Skin epidermis (tissue), 12 donors: ENCODE measurements around the gene HMOX2.

Experiments
- H3K27ac ChIP-seq, 21 experiments: fragments of 200-600 bp; sonication (generic) in 11 of 21; one replicate each; pipeline ENCODE4 v1.5.0; 2020; ENCODE audit warnings: mild to moderate bottlenecking in 3 of 21, inconsistent platforms in 2 of 21, moderate library complexity in 2 of 21
- H3K4me3 ChIP-seq, 7 experiments: fragments of 200-600 bp; sonication (generic) in 2 of 7; one replicate each; pipeline ENCODE4 v1.5.0; 2020; ENCODE audit warnings: inconsistent platforms in 2 of 7, mild to moderate bottlenecking in 2 of 7, moderate library complexity in 1 of 7

HMOX2 gene

DNA sequence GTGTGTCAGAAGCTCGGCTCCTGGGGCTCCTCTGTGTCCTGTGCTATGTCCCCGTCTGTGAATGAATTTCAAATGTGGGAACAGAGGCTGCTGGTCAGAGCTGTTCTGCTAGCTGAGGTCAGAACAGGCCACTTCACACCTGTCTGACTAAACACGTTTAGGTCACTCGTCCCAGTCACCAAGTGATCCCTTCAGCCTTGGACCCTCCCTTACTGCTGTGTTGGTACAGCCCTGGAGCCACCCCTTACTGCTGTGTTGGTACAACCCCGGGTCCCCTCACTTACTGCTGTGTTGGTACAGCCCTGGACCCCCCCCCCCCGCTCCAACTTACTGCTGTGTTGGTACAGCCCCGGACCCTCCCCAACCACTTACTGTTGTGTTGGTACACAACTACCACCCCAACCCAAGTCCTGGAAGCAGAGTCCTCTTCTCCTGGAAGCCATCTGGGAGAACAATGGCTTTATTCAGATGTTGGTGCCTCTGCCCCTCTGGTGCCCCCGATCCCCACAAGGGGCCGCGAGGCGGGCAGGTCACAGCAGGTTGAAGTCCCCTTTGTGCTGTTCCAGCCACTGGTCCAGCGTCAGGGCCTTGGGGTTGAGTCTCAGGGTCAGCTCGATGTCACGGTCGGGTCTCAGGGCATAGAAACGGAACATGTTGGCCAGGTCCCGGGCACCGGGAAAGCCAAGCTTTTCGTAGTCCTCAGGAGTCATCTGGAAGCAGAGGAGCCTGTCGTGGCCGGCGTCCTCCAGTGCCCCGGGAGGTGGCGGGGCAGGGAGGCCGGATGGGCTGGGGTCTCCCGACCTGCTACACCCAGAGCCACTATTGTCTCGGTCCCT lies 14.7 kb upstream of the HMOX2 start:
- Histone ChIP-seq H3K4me3 (no peak overlapping the region), H3K27ac (no peak overlapping the region)

DNA sequence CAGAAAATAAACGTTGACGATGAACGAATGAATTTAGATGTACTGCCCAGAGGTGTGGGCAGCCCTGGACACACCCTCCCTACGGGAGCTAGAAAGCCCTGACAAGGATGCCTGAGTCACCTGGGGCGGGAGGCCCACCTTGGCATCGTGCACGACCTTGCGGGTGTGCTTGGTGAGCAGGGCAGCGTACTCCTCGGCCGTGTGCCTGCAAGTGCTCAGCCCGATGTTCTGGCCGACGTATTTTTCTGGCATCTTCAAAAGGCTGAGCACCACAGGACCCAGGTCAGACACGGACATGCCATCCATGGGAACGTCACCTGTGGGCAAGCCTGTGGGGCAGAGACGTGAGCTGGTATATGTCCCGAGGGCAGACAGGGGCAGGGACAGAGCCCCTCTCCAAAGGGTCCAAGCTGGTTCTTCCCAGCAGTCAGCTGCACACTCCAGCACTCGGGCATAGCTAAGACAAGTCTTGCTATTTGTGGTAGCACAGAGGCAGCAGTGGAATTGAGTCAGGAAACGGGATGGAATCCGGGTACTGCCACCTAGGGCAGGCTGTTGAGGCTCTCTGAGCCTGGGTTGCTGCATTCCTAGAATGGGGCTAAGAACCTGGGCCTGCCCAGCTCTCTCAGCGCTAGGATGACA lies 12.6 kb upstream of the HMOX2 start:
- Histone ChIP-seq H3K27ac (peak overlapping the region in 1 of 21 experiments; percentile 3), H3K4me3 (no peak overlapping the region)

DNA sequence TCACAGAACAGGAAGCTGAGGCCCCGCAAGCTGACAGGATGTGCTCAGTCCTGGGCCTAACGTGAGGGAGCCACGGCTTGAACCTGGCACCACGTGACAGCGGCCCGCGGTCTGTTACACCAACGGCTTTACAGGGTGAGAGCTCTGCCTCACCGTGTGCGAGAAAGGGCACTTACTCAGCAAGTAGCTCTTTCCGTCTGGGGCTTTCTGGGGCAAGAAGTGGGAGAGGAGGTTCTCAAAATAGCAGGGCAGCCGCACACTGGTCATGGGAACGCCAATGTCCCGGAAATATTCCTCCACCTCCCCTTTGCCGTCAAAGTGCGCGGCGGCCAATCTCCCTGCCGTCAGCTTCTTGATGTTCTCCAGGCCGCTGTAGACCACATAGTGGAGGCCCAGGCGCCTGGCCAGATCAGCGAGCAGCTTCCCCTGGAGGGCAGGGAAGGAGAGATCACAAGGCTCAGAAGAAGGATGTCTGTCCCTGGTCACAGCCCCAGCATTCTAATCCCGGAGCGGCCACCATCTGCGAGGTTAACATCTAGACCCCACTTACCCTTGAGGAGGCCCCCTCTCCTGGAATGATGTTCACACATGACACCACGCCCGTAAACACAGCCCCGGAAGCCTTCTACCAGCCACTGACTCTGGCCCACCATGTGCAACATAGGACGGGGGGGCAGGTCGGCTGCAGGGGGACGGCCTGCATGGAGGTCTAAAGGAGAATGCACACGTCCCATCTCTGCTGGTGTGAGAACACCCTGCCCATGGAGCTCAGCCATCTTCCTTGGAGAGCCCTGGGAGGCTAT lies 10.0 kb upstream of the HMOX2 start:
- no peak overlapping the region for H3K4me3 ChIP-seq
- peak overlapping the region in 11 of 21 experiments; percentile 17 to 77 (median 38) for H3K27ac ChIP-seq

DNA sequence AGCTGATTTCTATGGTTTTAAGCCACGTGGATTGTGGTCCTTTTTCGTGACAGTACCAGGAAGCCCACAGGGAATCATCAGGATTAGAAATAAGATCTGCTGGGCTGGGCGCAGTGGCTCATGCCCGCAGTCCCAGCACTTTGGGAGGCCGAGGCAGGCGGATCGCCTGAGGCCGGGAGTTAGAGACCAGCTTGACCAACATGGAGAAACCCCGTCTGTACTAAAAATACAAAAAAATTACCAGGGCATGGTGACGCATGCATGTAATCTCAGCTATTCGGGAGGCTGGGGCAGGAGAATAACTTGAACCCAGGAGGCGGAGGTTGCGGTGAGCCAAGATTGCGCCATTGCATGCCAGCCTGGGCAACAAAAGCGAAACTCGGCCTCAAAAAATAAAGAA lies 8.3 kb upstream of the HMOX2 start:
- no peak overlapping the region for H3K27ac ChIP-seq
- H3K4me3 ChIP-seq, result no peak overlapping the region

DNA sequence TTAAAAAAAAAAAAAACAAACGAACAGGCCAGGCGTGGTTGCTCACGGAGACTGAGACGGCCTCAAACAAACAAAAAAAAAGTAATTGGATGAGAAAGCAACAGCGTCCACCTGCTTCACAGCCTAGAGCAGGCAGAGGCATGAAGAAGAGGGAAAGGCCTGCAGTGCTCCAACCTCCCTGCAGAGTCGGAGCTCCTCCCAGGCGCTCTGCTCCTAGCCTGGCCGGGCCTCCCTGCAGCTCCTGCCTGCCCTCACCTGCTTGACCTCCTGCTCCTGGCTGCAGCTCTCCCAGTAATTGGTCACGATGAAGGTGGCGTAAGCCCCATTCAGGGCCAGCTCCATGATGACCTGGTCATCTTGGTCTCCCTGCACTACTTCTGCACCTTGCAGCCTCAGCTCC lies 7.2 kb upstream of the HMOX2 start:
- Histone ChIP-seq H3K4me3 (no peak overlapping the region), H3K27ac (no peak overlapping the region)

DNA sequence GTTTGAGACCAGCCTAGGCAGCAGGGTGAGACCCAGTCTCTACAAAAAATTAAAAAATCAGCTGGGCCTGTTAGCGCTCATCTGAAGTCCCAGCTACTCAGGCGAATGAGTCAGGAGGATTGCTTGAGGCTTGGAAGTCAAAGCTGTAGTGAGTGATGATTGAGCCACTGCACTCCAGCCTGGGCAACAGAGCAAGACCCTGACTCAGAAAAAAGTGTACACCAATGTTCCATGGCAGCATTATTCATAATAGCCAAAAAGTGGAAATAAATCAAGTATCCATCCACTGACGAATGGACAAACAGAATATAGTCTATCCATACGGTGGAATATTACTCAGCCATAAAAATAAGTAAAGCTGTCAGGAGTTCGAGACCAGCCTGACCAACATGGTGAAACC lies 4.3 kb upstream of the HMOX2 start:
- Histone ChIP-seq H3K4me3 (no peak overlapping the region), H3K27ac (no peak overlapping the region)

DNA sequence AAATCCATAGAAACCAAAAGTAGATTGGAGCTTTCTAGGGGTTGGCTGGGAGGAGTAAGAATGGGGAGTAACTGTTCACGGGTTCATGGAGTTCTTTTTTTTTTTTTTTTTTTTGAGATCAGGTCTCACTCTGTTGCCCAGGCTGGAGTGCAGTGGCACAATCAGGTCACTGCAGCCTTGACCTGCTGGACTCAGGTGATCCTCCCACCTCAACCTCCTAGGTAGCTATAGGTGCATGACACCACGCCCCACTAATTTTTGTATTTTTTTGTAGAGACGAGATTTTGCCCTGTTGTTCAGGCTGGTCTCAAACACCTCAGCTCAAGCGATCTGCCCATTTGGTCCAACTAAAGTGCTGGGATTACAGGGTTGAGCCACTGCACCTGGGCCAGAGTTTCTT lies 3.3 kb upstream of the HMOX2 start:
- H3K27ac ChIP-seq, result no peak overlapping the region

DNA sequence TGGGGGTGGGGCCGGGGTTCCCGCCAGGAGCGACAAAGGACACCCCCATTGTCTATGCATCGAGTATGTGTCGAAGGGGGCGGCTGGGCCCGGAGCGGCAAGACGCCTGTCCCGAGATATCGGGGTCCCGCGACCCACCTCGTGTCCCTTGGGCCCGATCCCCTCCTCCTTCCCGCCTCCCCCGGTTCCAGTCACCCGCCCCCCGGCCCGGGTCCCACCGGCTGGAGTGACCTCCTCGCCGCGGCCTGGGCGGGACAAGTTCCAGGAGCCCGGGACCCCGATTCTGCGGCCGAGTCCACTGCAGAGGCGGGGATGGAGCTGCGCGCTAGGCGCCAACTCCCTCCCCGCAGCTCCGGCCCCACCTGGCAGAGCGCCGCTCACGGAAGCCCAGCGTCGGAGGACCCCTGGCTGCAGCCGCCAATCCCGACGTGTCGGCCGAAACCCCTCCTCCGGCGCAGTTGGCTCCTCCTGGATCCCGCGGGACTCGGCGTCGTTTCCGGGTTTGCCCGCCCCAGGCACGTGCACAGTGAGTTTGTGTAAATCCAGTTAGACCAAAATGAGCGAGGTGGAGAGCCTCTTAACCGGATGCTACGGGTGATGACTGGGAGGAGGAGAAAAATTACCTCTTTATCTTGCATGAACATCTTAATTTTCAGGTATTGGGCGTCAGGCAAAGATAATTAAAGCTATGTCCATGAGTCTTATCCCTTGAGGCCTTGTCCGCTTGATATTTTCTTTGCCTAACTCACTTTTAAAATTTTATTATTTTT lies 1.8 kb upstream of the HMOX2 start, which contains the start of gene NMRAL1:
Gene NMRAL1, minus strand, starts transcription at position 434 of the 770 bp plus-strand sequence. CDS start 493 bp downstream, outside the sequence.
- Histone ChIP-seq H3K4me3 (peak within 1 kb of the TSS; percentile 52 to 94 (median 80)), H3K27ac (peak within 1 kb of the TSS; percentile 43 to 99 (median 93))

More for the DNA sequence above, 3.3 kb upstream of the HMOX2 start:
- no peak overlapping the region for H3K4me3 ChIP-seq

DNA sequence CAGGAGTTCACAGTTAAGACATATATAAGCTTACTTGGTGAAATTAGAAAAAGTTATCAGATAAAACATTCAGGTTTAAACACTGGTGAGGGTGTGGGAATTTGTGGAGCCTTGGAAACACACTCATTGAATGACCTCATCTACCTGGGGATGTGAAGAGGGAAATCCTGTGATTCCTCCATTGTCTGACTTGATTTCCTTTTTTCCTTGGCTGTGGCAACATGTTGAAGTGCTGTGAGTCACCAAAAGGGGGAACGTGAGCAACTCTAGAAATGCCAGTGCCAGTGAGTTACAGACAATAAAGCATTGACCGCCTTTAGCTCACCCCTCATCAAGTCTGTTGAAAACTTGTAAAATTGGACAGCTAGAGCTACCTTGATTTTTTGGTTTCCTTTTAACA lies 1.8 kb downstream of the HMOX2 start:
- H3K4me3 ChIP-seq, result peak overlapping the region in 1 of 7 experiments; percentile 99
- peak overlapping the region in 5 of 21 experiments; percentile 4 to 99 (median 36) for H3K27ac ChIP-seq

DNA sequence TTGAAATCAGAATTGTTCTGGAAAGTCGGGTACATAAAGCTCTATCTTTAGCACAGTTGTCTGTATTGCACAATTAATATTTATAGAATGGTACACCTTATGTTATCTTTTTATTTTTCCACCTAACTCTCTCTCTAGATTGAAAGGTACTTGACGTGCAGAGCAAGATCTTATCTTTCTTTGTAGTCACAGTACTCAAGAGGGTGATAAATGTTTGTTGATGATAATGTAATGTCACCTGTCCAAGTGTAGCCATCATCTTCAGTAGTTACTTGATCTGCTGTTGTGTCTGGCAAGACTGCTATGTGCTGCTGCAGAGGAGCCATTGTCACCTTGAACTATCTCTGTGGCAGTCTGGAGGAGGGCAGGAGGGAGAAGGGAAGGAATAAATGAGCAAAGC lies 5.3 kb downstream of the HMOX2 start:
- Histone ChIP-seq H3K4me3 (no peak overlapping the region), H3K27ac (no peak overlapping the region)

DNA sequence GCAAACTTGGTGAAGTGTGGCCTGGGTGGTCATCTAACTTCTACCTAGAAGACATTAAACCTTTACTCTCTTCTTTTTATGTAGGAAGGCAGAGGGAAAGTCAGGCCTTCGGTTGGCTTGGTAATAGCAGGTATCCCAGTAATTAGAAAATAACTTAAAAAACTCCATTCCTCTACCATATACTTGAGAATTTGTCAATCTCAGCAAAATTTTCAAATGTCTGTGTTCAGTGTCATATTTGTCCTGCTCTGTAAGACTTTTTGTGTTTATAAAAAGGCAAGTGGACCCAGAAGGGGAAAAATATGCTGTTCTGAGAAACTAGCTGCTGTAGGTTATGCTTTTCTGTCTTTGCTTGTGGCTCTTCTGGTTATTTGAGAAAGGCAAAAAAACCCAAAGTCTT lies 5.8 kb downstream of the HMOX2 start:
- H3K4me3 ChIP-seq, result no peak overlapping the region
- H3K27ac ChIP-seq, result peak overlapping the region in 1 of 21 experiments; percentile 41

DNA sequence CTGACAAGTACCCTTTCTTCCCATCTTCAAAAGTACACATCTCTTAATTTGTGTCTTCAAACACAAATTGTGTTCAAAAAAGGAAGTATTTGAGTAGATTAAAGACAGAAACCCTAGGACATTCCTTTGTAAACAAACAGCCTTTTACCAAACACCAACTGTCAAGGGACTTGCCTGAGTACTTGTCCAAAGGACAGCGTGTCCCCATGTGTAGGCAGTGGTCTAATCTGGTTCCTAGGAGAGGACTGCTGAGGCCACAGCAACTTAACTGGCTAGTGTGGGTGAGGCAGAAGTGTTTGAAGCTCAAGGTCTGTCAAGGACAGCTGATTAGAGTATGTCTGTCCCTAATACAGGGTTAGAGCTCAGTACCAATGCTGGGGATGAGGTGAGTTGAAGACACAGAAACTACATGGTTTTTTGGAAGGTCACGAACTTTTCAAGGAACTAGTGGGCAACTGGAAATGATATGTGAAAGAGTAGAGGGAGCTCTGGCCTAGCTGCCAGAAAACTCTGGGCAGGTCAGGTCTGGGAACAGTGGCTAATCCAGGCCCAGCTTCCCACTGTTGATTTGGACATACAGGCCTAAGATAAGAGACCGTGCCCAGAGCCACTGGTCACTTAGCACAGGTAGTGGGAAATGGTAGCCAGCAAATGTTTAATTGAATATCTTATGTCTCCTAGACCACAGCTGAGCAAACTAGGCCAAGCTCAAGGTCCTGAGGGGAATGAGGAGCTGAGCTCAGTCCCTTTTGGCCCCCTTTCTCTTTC lies 10.1 kb downstream of the HMOX2 start:
- no peak overlapping the region for H3K4me3 ChIP-seq
- H3K27ac ChIP-seq, result peak overlapping the region in 16 of 21 experiments; percentile 7 to 87 (median 49)

DNA sequence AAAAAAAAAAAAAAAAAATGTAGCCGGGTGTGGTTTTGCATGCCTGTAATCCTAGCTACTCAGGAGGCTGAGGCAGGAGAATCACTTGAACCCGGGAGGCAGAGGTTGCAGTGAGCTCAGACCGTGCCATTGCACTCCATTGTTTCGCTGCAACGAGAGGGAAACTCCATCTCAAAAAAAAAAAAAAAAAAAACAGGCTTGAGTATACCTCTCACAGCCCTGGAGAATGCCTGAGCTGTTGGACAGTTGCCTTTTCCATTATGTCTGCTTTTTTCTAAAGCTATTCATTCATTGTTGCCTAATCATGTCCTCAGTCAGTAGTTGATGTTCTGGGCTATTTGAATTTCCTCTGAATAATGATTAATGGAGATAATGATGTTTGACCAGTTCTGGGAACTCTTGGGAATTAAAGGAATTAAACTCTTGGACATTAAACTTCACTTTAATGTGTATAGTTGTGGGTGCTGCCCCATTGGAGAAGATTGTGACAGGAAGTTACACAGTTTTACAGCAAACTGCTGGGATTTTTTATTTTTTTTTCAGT lies 11.8 kb downstream of the HMOX2 start:
- Histone ChIP-seq H3K4me3 (no peak overlapping the region), H3K27ac (peak overlapping the region in 11 of 21 experiments; percentile 6 to 87 (median 52))

DNA sequence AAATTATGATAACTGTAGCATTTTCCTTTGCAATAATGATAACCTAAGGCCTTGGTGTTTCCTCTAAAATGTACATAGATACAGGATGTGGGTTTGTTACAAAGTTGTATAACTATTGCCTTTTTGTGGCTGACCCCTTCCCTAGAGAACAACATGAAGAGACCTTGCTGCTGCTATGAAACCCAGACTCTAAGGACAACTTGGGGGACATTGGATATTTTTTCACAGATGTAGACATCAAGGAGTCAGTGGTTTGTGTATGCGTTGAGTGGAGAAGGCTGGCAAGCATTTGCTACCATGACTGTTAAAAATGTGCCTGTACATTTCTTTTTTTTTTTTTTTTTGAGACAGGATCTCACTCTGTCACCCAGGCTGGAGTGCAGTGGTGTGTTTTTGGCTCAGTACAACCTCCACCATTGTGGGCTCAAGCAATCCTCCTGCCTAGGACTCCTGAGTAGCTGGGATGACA lies 12.3 kb downstream of the HMOX2 start:
- Histone ChIP-seq H3K27ac (peak overlapping the region in 14 of 21 experiments; percentile 6 to 87 (median 47)), H3K4me3 (no peak overlapping the region)

DNA sequence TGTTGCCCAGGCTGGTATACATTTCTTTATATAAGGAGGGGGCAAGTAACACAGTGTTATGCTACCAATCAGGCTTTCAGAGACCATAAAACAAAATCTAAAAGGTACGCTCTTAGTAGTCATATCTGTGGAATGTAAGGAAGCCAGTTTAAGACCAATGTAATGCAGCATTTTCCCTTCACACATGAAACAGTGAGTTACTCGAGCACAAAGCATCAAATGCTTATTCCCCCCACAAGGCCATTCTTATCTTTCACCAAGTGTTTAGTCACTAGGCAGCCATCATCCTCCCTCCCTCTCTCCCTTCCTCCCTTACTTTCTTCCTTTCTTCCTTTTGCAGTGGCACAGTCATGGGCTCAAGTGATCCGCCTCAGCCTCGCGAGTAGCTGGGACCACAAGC lies 12.8 kb downstream of the HMOX2 start:
- peak overlapping the region in 14 of 21 experiments; percentile 6 to 87 (median 47) for H3K27ac ChIP-seq

DNA sequence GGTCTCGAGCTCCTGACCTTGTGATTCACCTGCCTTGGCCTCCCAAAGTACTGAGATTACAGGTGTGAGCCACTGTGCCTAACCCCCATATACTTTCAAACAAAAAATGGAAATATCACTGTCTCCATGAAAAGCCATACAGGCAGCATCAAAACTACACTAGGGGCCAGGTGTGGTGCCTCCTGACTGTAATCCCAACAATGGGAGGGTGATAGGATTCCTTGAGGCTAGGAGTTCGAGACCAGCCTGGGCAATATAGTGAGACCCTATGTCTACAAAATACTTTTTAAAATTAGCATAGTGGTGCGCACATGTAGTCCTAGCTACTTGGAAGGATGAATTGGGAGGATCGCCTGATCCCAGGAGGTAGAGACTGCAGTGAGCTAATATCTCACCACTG lies 15.7 kb downstream of the HMOX2 start:
- H3K27ac ChIP-seq, result no peak overlapping the region

More for the DNA sequence above, 12.8 kb downstream of the HMOX2 start:
- no peak overlapping the region for H3K4me3 ChIP-seq

DNA sequence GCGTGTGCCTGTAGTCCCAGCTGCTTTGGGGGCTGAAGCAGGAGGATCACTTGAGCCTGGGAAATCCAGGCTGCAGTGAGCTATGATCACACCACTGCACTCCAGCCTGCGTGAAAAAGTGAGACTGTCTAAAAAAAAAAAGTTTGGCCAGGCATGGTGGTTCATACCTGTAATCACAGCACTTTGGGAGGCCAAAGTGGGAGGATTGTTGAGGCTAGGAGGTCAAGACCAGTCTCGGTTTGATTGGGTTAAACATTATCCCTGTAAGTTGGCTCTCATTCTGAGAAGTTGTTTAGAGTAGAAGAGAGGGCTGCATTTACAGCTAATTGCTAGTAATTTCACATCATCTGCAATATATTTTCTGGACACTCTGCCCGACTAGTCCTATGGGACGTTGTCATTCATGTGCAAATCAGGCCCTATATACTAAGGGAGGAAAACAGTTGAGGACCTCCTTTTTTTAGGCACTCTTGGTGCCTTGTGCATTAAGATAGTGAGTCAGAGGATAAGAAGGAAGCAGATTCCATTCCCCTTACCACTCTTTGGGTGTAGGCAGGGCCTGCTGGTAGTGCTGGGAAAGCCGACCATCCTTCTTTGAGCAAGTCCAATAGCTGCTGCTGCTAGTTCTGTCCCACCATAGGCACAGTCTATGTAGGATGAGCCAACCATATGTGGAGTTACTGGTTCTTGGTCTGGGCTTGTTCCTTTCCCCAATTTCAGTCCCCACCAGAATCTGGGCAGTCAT lies 18.7 kb downstream of the HMOX2 start:
- H3K27ac ChIP-seq, result peak overlapping the region in 11 of 21 experiments; percentile 3 to 74 (median 39)
- H3K4me3 ChIP-seq, result no peak overlapping the region

More for the DNA sequence above, 15.7 kb downstream of the HMOX2 start:
- no peak overlapping the region for H3K4me3 ChIP-seq
